HG03066 (cell line): ENCODE data around the gene PLS3.
"Not testable (repeated sequence)": the region's sequence is repeated elsewhere in the genome, so short reads cannot be mapped to it uniquely, and the experiment has no call there.

Experiments
- ATAC-seq: cut with Tn5 transposase; IDR thresholded peaks from one replicate; pipeline ENCODE4 v1.9.1; 2021; ENCODE audit warnings: low read depth; ENCODE audit not compliant: unreplicated experiment

Gene PLS3

GRCh38 chrX:115603534-115604074 lies 42.6 kb downstream of the PLS3 start:
- ATAC-seq: no peak

GRCh38 chrX:115606861-115607260 lies 45.9 kb downstream of the PLS3 start:
- no peak for ATAC-seq

GRCh38 chrX:115609621-115610020 lies 48.6 kb downstream of the PLS3 start:
- no peak for ATAC-seq

- no peak for ATAC-seq
These were observed 56.1 kb downstream of the PLS3 start for GRCh38 chrX:115616943-115617563.

- ATAC-seq: no peak
These were observed 61.6 kb downstream of the PLS3 start for GRCh38 chrX:115622534-115622933.

- ATAC-seq: no peak
These were observed 63.9 kb downstream of the PLS3 start for GRCh38 chrX:115624916-115625315.

GRCh38 chrX:115625572-115626301 lies 64.8 kb downstream of the PLS3 start:
- no peak for ATAC-seq

- no peak for ATAC-seq
These were observed 69.2 kb downstream of the PLS3 start for GRCh38 chrX:115630204-115630603.

GRCh38 chrX:115632455-115632854 lies 71.5 kb downstream of the PLS3 start:
- ATAC-seq: no peak

GRCh38 chrX:115633397-115633796 lies 72.4 kb downstream of the PLS3 start:
- not testable (repeated sequence) for ATAC-seq

GRCh38 chrX:115639334-115639880 lies 78.4 kb downstream of the PLS3 start:
- no peak for ATAC-seq

- no peak for ATAC-seq
These were observed 81.3 kb downstream of the PLS3 start for GRCh38 chrX:115642311-115642710.

- ATAC-seq: no peak
These were observed 82.0 kb downstream of the PLS3 start for GRCh38 chrX:115642895-115643530.

GRCh38 chrX:115644397-115644796 lies 83.4 kb downstream of the PLS3 start:
- ATAC-seq: not testable (repeated sequence)

- no peak for ATAC-seq
These were observed 88.6 kb downstream of the PLS3 start for GRCh38 chrX:115649461-115650063.

- no peak for ATAC-seq
These were observed 89.5 kb downstream of the PLS3 start for GRCh38 chrX:115650449-115650848.

GRCh38 chrX:115650916-115651315 lies 89.9 kb downstream of the PLS3 start:
- ATAC-seq: no peak

- no peak for ATAC-seq
These were observed 91.2 kb downstream of the PLS3 start for GRCh38 chrX:115652221-115652620.

GRCh38 chrX:115665122-115665521 lies 104.1 kb downstream of the PLS3 start:
- no peak for ATAC-seq

- no peak for ATAC-seq
These were observed 118.5 kb downstream of the PLS3 start for GRCh38 chrX:115679460-115679859.

GRCh38 chrX:115687595-115687994 lies 126.6 kb downstream of the PLS3 start:
- ATAC-seq: no peak
